ENCODE results near the gene SESN1. TPM values are rescaled to one million over a fixed set of nuclear protein-coding genes. Genes with fewer than 3 reads are reported as not detected.

The SESN1 gene
- total RNA-seq, 1 donor from 2014 or later: 68.4 TPM

DNA sequence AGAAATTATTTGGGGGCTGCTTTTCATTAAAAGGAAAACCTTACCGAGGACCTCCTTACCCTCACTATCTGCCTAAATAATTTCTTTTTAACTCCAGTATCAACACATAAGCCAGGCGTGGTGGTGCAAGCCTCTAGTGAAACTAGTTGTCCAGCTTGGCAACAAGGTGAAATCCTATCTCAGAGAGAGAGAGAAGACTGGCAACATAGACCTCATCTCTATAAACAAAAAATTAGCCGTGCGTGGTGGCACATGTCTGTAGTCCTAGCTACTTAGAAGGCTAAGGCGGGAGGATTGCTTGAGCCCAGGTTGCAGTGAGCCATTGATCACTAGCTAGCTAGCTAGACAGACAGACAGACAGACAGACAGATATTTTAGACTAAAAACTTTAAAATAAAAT, 153.9 kb downstream of the SESN1 start:
- no peak overlapping the region for H3K4me3 ChIP-seq (ENCODE audit: low read length in 3 of 3)
- H3K9me3 ChIP-seq (ENCODE audit: control insufficient read depth in 3 of 3, low read length in 3 of 3): no peaks in the 10 kb centered on the region
- peak overlapping the region; percentile 67 for H3K27ac ChIP-seq (ENCODE audit: low read depth, low read length)
- H3K27me3 ChIP-seq (ENCODE audit: control insufficient read depth in 3 of 3, insufficient read depth in 3 of 3, low read length in 3 of 3): no peaks in the 10 kb centered on the region
- peaks cover 29 to 34% (median 30%) of the 10 kb centered on the region in 3 donors for H3K4me1 ChIP-seq (ENCODE audit: control insufficient read depth in 3 of 3, insufficient read depth in 3 of 3, low read length in 3 of 3)
- no peak overlapping the region for H3K9ac ChIP-seq (ENCODE audit: low read depth in 1 of 3, low read length in 3 of 3)
- no peaks in the 10 kb centered on the region for H3K36me3 ChIP-seq (ENCODE audit: control insufficient read depth in 3 of 3, insufficient read depth in 3 of 3, low read length in 3 of 3)

DNA sequence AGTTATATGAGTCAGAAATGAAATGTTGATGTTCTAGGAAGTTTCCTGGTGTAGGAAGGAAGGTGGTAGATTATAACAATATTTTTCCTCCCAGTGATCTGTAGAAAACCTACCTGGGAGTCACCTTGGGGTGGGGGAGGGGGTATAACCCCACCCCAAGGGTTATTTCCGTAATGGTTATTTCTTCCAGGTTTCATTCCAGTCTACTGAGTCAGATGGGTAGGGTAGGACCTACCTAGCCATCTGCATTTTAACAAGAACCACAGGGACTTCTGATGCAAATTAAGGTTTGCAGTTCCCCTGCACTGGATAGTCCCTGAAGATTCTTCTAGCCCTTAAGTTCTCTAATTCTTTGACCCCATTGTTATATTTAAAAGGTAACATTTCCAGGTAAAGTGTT, 157.5 kb downstream of the SESN1 start:
- no peaks in the 10 kb centered on the region for H3K9me3 ChIP-seq (ENCODE audit: control insufficient read depth in 3 of 3, low read length in 3 of 3)

More for the DNA sequence above, 157.5 kb downstream of the SESN1 start:
- Histone ChIP-seq H3K4me3 (ENCODE audit: low read length in 3 of 3) (no peak overlapping the region), H3K27me3 (ENCODE audit: control insufficient read depth in 3 of 3, insufficient read depth in 3 of 3, low read length in 3 of 3) (no peaks in the 10 kb centered on the region), H3K27ac (ENCODE audit: low read depth, low read length) (no peak overlapping the region), H3K9ac (ENCODE audit: low read depth in 1 of 3, low read length in 3 of 3) (no peak overlapping the region), H3K4me1 (ENCODE audit: control insufficient read depth in 3 of 3, insufficient read depth in 3 of 3, low read length in 3 of 3) (peaks cover 3 to 13% (median 6%) of the 10 kb centered on the region in 3 donors), H3K36me3 (ENCODE audit: control insufficient read depth in 3 of 3, insufficient read depth in 3 of 3, low read length in 3 of 3) (no peaks in the 10 kb centered on the region)

Small RNA genes lying within 50 kb of the gene (small RNA-seq; reads per million reads assigned to genes)
- not detected for gene RNU6-653P

Other genes starting within 250 kb of the SESN1 start
- 4.7 TPM for gene ARMC2, start 246.4 kb downstream of the SESN1 start, total RNA-seq
- 20.4 TPM for gene CEP57L1, start 661 bp upstream of the SESN1 start, total RNA-seq

All from skeletal muscle tissue (tissue), 5 donors.